PC-3 (cell line): ENCODE data around the gene RNF130. TPM values are rescaled to one million over a fixed set of nuclear protein-coding genes. Genes with fewer than 3 reads are reported as not detected.

ENCODE experiments used
- ATAC-seq: fragments of 200-7000 bp; cut with Tn5 transposase; 2 replicates; pipeline ENCODE4 v1.9.1; 2020; ENCODE audit warnings: mild to moderate bottlenecking, moderate library complexity
- BruUV-seq: library from RNA; stranded (reverse); fragments of 400-500 nt; replicated peaks from 2 replicates; lab custom pipeline; 2021; lab: Mats Ljungman, UMichigan
- CTCF ChIA-PET: fragments of 300-600 bp; sonication (Branson Sonifier 250); formaldehyde crosslinking; loops from one replicate; lab custom pipeline; 2022; ENCODE audit warnings: antibody characterized with exemption; lab: Charles Lee
- POLR2A ChIA-PET: fragments of 300-600 bp; sonication (Branson Sonifier 250); formaldehyde crosslinking; loops from one replicate; lab custom pipeline; 2022; ENCODE audit warnings: antibody characterized with exemption; ENCODE audit not compliant: unreplicated experiment; lab: Charles Lee
- DNase-seq: peaks from one replicate; pipeline ENCODE4 v3.0.0-alpha.2; 2015
- H2AFZ ChIP-seq: fragments of 300-600 bp; sonication (generic); 2 replicates; pipeline ENCODE4 v1.6.0; 2016; ENCODE audit warnings: antibody characterized with exemption, low read length
- H3F3A ChIP-seq: fragments of 300-600 bp; sonication (generic); one replicate; pipeline ENCODE4 v1.6.0; 2017; ENCODE audit warnings: antibody characterized with exemption, low read length, control low read depth, mild to moderate bottlenecking; ENCODE audit not compliant: unreplicated experiment
- H3K27ac ChIP-seq: fragments of 300-600 bp; sonication (generic); 2 replicates; pipeline ENCODE4 v1.5.1; 2016; ENCODE audit warnings: mild to moderate bottlenecking, low read length
- H3K27me3 ChIP-seq: fragments of 300-600 bp; sonication (generic); 2 replicates; pipeline ENCODE4 v1.6.1; 2016; ENCODE audit warnings: low read length, mixed read lengths
- H3K36me3 ChIP-seq: fragments of 300-600 bp; sonication (generic); 2 replicates; pipeline ENCODE4 v1.6.1; 2016; ENCODE audit warnings: low read depth, mixed run types, low read length, mixed read lengths
- H3K4me1 ChIP-seq: fragments of 300-600 bp; sonication (generic); 2 replicates; pipeline ENCODE4 v1.5.1; 2016; ENCODE audit warnings: low read length; ENCODE audit not compliant: insufficient read depth
- H3K4me2 ChIP-seq: fragments of 300-600 bp; sonication (generic); 2 replicates; pipeline ENCODE4 v1.6.0; 2016; ENCODE audit warnings: low read length
- H3K4me3 ChIP-seq: fragments of 300-600 bp; sonication (generic); 2 replicates; pipeline ENCODE4 v1.5.1; 2016; ENCODE audit warnings: mild to moderate bottlenecking, low read length, mixed read lengths
- H3K79me2 ChIP-seq: fragments of 300-600 bp; sonication (generic); 2 replicates; pipeline ENCODE4 v1.6.1; 2017; ENCODE audit warnings: low read length, mixed read lengths
- H3K9ac ChIP-seq: fragments of 300-600 bp; sonication (generic); 2 replicates; pipeline ENCODE4 v1.6.0; 2016; ENCODE audit warnings: mild to moderate bottlenecking, low read length
- H3K9me2 ChIP-seq: fragments of 300-600 bp; sonication (generic); replicated peaks from 2 replicates; pipeline ENCODE4 v1.6.1; 2016; ENCODE audit warnings: mixed run types, low read length, mixed read lengths
- H3K9me3 ChIP-seq: fragments of 300-600 bp; sonication (generic); 2 replicates; pipeline ENCODE4 v1.6.1; 2016; ENCODE audit warnings: low read length, mixed read lengths
- H4K20me1 ChIP-seq: fragments of 300-600 bp; sonication (generic); 2 replicates; pipeline ENCODE4 v1.6.1; 2016; ENCODE audit warnings: low read length, mixed read lengths
- EZH2 ChIP-seq: fragments of 300-600 bp; sonication (generic); IDR thresholded peaks from one replicate; pipeline ENCODE4 v1.6.1; 2017; ENCODE audit warnings: antibody characterized with exemption, mild to moderate bottlenecking, low read length; ENCODE audit not compliant: unreplicated experiment
- EZH2phosphoT487 ChIP-seq: fragments of 300-600 bp; sonication (generic); IDR thresholded peaks from 2 replicates; pipeline ENCODE4 v1.6.1; 2018; ENCODE audit warnings: mild to moderate bottlenecking, antibody characterized with exemption, low read length, borderline replicate concordance
- intact Hi-C: fragments of 100-400 bp; cut with micrococcal nuclease; formaldehyde crosslinking; loops from 2 replicates; pipeline ENCODE4 v1.9.0; 2023
- total RNA-seq: library from RNA; depleted of rRNA; stranded (reverse); fragments of >200 nt; gene quantifications from 2 replicates; pipeline ENCODE4 v1.2.3, GENCODE V29; 2014
- TF ChIP-seq, protein P1 (sequence below): fragments of 300-600 bp; sonication (generic); conservative IDR thresholded peaks from 2 replicates; pipeline ENCODE4 v1.5.1; 2017; ENCODE audit warnings: antibody characterized with exemption, low read depth, mild to moderate bottlenecking, low read length

Gene RNF130
- total RNA-seq, 1 experiment from 2014 or later: 31.2 TPM

DNA sequence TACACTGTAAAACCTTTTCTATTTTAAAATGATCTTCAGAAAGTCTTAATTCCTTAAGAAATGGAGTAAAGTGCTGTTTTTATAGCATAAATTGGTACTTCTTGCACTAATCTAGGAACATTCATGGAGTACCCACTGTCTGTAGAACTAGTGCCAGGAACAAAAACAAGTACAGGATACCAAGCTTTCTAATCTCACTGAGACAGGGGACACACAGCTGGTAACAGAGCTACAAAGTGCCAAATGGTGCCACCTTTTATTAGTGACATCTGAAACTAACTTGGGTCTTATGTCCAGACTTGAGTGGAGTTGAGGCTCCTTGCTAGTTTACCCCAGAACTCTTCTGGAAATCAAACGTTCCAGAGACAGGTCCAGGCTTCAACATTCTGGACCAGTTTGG lies 57.9 kb downstream of the RNF130 start:
- BruUV-seq: no TSS peak
- no peak overlapping the region for H3K4me2 ChIP-seq
- DNase-seq (no peak), ATAC-seq (no peak)
- H4K20me1 ChIP-seq: no peaks in the 10 kb centered on the region
- H3K9me3 ChIP-seq: no peaks in the 10 kb centered on the region
- intact Hi-C loops: no loop called here
- ChIA-PET POLR2A (no interaction called here), CTCF (no interaction called here)
- H3F3A ChIP-seq: no peaks in the 10 kb centered on the region
- no peaks in the 10 kb centered on the region for H3K36me3 ChIP-seq
- H3K9me2 ChIP-seq: no peaks in the 10 kb centered on the region
- H2AFZ ChIP-seq: no peak overlapping the region
- H3K27ac ChIP-seq: no peak overlapping the region
- H3K4me1 ChIP-seq: no peaks in the 10 kb centered on the region
- H3K79me2 ChIP-seq: no peaks in the 10 kb centered on the region
- no peak overlapping the region for H3K4me3 ChIP-seq
- H3K9ac ChIP-seq: no peak overlapping the region
- H3K27me3 ChIP-seq: no peaks in the 10 kb centered on the region
- TF ChIP-seq EZH2phosphoT487: no peak
- TF ChIP-seq, protein P1, sequence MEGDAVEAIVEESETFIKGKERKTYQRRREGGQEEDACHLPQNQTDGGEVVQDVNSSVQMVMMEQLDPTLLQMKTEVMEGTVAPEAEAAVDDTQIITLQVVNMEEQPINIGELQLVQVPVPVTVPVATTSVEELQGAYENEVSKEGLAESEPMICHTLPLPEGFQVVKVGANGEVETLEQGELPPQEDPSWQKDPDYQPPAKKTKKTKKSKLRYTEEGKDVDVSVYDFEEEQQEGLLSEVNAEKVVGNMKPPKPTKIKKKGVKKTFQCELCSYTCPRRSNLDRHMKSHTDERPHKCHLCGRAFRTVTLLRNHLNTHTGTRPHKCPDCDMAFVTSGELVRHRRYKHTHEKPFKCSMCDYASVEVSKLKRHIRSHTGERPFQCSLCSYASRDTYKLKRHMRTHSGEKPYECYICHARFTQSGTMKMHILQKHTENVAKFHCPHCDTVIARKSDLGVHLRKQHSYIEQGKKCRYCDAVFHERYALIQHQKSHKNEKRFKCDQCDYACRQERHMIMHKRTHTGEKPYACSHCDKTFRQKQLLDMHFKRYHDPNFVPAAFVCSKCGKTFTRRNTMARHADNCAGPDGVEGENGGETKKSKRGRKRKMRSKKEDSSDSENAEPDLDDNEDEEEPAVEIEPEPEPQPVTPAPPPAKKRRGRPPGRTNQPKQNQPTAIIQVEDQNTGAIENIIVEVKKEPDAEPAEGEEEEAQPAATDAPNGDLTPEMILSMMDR: no peak
- no peak for TF ChIP-seq EZH2

DNA sequence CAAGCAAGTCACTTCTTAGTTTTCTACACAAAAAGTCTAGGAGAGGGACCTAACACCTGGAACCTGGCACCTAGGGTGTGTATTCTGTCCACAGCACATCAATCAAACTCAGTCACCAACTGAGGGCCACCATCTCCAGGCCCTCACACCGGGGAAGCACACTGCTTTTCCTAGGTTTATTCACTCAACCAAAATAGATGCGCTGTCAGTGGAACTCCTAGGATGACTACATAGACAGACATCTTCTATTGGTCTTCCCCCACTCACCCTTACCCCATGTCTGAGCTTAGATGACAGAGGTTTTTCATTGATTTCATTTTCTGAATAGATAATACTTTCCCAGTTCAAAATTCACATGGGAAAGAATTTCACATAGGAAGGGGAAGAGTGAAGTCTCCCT lies 59.2 kb downstream of the RNF130 start:
- Histone ChIP-seq H3K79me2 (no peaks in the 10 kb centered on the region), H3K9me3 (no peaks in the 10 kb centered on the region), H3K4me1 (no peaks in the 10 kb centered on the region), H3K9me2 (no peaks in the 10 kb centered on the region), H3K27ac (no peak overlapping the region), H3K4me3 (no peak overlapping the region), H4K20me1 (no peaks in the 10 kb centered on the region), H3K9ac (no peak overlapping the region), H2AFZ (no peak overlapping the region), H3K36me3 (no peaks in the 10 kb centered on the region), H3K4me2 (no peak overlapping the region), H3F3A (no peaks in the 10 kb centered on the region), H3K27me3 (no peaks in the 10 kb centered on the region)
- BruUV-seq: no TSS peak
- ChIA-PET CTCF (no interaction called here), POLR2A (no interaction called here)
- TF ChIP-seq EZH2 (no peak), EZH2phosphoT487 (no peak)
- TF ChIP-seq, protein P1: no peak
- DNase-seq: no peak
- intact Hi-C loops: no loop called here
- ATAC-seq: no peak

DNA sequence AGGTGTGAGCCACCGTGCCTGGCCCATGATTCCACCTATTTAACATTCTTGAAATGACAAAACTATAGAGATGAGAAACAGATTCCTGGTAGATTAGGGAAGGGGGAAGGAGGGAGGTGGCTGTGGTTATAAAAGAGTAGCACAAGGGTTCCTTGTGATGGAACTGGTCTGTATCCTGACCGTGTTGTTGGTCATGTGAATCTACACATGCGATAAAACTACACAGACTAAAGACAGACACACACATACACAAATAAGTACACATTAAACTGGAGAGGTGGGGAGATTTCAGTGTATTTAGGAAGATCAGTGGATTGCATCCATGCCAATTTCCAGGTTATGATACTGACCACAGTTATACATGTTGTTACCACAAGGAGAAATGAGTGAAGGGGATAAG lies 60.9 kb downstream of the RNF130 start:
- Histone ChIP-seq H3K9ac (no peak overlapping the region), H3K79me2 (no peaks in the 10 kb centered on the region), H3K36me3 (no peaks in the 10 kb centered on the region), H3K27ac (no peak overlapping the region), H3K9me3 (no peaks in the 10 kb centered on the region), H2AFZ (no peak overlapping the region), H4K20me1 (no peaks in the 10 kb centered on the region), H3K4me2 (no peak overlapping the region), H3K9me2 (no peaks in the 10 kb centered on the region), H3F3A (no peaks in the 10 kb centered on the region), H3K4me1 (no peaks in the 10 kb centered on the region), H3K4me3 (no peak overlapping the region), H3K27me3 (no peaks in the 10 kb centered on the region)
- ATAC-seq: no peak
- BruUV-seq: no TSS peak
- no peak for DNase-seq
- ChIA-PET CTCF (no interaction called here), POLR2A (no interaction called here)
- TF ChIP-seq EZH2phosphoT487 (no peak), EZH2 (no peak)
- TF ChIP-seq, protein P1: no peak
- intact Hi-C loops: no loop called here
